ENCODE results near the gene FHIP2A.
A peak's percentile ranks its signal among the peaks of the same experiment; 100 is the strongest.
"Not testable (repeated sequence)": the region's sequence is repeated elsewhere in the genome, so short reads cannot be mapped to it uniquely, and the experiment has no call there.

Gene FHIP2A

DNA sequence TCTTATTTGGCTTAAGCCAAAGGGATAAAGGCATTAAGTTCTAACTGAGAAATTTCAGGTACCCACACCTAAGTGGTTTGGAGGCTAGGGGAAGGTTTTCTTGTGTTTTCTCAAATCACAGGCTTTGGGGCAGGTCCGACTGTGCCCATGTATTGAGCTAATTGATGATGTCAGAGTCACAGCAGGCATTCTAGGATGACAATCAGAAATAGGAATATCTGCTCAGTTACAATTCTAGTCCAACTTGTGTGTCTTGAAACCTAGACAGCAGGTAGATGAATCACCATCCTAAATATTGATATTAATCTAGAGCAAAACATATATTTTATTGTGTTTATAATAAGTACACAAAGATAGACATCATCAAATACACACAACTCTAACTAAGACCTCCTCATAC, 2.3 kb upstream of the FHIP2A start:
- no peak for DNase-seq (ENCODE audit: low spot score)

DNA sequence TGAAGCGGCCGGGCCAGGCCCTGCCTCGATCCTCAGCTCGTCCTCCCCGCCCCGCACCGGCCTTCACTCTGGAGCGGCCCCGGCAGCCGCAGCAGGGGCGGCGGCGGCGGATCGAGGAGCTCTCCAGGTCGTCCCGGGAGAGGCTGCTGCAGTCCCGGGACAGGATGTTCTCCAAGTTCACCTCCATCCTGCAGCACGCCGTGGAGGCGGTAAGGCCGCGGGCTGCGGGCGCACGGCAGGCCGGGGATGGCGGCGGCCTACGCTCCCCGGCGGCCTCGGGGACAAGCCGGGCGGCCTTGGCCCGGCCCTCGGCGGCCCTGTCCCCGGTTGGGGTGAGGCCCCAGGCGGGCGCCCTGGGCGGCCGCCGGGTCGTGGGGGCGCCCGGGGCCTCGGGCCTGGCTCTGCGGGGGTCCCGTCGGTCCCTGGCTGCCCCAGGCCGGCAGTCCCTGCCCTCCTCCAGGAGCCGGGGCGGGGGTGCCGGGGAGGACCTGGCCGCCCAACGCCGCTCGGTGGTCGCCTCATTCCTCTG, 399 bp downstream of the FHIP2A start:
- DNase-seq (ENCODE audit: low spot score), result peak; percentile 58

DNA sequence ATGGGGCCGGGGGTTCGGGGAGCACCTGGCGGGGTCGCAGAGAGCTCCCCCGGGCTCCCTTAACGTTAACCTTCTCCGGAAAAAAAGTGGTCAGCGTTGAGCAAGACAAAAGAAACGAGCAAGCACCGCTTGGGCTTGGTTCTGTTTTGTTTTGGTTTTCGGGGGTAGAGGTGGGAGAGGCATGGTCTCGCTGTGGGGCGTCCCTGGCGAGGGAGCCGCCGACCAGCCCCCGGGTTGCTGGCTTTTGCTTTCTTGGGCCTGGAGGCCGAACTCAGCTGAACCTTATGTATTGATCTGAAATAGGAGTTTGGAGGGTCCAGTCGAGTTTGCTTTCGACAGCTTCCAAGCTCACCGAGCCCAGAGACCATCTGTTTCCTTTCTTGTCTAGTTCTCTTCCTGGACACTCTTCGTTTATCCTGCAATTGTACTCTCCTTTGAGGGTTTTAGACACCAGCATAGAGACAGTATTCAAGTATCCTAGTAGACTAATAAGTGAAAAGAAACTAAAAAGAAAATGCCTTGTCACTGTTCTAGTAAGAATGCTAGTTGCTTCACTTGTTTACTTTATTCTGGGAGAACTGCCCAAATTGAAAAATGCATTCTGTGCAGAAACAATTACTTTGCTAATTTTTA, 980 bp downstream of the FHIP2A start:
- peak; percentile 26 for DNase-seq (ENCODE audit: low spot score)

DNA sequence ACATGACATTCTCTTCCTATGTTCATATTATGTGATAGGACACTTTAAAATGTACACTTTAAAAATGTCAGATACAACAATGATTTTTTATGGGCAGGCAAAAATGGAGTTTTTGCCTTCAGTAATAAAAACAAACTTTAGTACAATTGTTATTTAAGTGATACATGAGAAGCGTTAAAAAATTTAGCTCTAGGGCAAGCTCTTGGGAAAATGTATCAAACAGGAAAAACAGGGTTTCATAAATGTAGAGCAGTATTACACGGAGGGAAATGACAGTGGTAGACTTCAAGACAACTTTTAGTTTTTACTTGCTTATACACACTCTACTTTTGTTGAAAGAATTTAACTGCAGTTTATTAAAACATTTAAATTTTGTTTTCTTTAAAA, 1.5 kb downstream of the FHIP2A start:
- no peak for DNase-seq (ENCODE audit: low spot score)

DNA sequence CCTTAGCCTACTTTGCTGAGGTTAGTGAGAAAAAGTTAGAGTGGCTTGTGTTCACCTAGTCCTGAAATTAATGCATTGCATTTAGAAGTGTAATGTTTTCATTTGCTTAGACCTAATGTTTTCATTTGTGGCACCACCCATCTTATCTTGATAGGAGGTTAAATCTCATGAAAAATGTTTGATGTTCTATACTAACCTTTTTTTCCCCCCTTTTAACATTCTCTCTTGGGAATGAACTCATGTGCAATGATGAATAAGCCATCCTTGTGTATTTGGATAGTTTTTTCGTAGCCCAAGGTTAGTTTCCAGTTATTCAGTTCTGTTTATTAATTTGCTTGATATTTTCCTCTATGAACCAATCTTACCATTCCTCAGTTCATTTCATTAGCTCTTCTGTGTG, 2.8 kb downstream of the FHIP2A start:
- DNase-seq (ENCODE audit: low spot score), result no peak

DNA sequence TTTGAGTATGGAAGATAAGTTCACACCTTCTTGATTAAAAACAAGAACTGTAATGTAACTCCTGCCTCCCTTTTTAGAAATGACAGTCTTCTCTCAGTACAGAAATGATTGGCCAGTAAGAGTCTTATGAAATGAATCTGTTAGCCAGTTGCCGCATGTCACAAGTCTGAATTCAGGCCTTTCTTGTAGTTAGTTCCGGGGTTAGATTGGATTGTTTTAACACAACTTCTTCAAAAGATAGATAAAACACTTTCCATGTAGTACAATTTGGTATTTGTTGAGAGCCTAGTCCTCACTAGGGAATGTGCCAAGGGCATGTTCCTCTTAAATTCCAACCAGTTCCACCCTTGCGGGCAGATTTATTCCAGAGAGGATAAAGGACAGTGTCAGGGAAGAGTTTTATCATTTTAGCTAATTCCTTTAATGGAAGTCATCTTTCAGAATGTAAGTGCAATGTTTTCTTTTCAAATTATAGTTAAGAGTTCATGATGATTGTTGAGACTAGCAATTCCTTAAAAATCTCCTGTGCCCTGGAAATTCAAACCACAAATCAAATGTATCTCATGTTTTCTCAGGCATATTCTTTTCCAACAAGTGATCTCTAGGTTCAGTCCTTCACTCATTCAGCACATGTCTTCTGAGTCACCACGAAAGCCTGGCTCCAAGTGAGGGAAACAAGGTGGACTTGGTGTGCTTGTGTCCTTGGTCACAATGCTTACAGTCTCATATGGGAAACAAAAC, 4.1 kb downstream of the FHIP2A start:
- DNase-seq (ENCODE audit: low spot score), result no peak

DNA sequence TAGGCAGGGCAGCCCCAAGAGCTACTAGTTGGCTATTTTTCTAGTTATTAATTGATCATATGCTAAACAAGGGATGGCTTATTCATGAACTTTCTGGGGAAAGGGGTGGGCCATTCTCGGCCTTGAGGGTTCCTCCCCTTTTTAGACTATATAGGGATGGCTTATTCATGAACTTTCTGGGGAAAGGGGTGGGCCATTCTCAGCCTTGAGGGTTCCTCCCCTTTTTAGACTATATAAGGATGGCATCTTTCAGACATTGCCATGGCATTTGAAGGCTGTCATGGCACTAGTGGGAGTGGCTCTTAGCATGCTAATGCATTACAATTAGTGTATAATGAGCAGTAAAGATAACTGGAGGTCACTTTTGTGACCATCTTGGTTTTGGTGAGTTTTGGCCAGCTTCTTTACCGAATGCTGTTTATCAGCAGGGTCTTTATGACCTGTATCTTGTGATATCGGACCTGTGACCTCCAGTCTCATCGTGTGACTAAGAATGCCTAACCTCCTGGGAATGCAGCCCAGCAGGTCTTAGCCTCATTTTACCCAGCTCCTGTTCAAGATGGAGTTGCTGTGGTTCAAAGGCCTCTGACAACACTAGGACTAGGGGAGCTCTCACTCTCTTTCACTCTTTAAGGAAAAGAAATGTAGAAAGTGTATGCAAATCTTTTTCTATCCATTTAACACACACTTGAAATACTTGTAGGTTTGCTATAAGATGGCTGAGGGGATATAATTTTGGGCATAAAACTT, 7.8 kb downstream of the FHIP2A start:
- DNase-seq (ENCODE audit: low spot score), result no peak

DNA sequence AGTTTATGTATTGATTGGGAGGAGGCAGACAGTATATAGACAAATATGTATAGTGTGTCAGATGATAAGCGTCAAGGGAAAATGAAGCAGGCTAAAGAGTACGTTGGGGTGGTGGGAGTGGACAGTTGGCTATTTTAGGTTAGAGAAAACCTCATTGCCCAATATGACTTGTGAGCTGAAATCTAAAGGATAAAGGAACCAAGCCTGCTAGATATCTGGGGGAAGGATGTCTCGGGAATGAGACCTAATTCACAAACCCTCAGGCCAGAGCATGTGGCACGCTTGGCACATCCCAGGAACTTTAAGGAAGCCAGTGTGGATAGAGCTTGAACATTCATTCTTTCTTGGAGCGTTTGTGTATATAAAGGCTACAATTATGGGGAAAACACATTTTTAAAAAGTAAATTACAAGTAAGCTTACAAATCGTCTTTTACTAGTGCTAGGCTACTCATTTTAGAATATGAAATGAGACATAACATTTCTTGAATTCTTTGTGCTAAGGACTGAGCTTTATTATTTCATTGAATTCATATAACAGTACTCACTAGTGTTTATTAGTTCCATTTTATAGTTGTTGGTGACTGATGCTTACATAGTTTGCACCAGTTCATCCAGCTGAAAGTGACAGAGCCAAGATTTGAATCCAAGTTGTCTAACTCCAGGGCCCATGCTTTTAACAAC, 9.7 kb downstream of the FHIP2A start:
- DNase-seq (ENCODE audit: low spot score), result no peak

DNA sequence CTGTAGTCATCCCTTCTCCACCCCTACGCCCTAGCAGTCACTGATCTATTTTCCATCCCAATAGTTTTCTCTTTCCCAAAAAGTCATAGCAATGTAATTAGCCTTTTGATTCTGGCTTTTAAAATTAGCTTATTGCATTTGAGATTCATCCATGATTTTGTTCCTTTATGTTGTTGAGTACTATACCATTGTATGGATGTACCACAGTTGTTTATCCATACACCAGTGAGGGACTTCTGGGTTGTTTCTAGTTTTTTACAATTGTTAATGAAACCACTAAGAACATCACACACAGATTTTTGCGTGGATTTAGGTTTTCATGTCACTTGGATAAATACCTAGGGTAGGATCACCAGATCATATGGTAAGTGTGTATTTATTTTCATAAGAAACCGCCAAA, 16.1 kb downstream of the FHIP2A start:
- no peak for DNase-seq (ENCODE audit: low spot score)

DNA sequence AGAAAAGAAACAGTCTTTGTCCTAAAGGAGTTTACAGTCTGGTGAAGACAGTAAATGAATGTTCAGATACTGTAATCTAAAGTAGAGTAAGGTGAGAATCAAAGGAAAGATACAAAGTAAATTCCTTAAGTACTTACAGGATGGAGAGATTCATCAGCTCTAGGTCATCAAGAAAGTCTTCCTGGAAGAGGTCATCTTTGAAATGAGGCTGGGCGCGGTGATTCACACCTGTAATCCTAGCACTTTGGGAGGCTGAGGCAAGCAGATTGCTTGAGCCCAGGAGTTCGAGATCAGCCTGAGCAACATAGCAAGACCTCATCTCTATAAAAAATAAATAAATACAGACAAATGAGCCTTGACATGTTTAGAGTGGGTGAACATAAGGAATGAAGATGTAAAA, 18.3 kb downstream of the FHIP2A start:
- DNase-seq (ENCODE audit: low spot score), result no peak

DNA sequence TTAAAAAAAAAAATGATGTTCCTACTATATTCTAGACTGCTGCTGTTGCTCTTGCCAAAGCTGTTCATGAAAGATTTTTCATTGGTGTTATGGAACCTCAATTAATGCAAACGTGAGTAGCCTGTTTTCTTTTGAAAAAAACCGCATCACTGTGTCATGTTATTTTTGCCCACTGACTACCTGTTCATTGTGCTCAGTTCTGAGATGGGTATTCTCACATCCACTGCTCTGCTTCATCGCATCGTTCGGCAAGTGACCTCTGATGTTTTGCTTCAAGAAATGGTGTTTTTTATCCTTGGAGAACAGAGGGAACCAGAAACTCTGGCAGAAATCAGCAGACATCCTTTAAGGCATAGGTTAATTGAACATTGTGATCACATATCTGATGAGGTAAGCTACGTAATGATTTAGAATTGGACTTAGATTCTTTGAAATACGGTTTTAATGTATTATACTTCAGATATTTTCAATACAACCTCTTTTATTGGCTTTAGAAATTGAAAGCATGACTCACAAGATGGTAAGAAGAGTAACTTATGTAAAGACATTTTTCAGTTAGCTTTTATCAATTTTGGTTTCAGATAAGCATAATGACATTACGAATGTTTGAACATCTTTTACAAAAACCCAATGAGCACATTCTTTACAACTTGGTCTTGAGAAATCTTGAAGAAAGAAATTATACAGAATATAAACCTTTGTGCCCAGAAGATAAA, 24.6 kb downstream of the FHIP2A start:
- DNase-seq (ENCODE audit: low spot score), result no peak

DNA sequence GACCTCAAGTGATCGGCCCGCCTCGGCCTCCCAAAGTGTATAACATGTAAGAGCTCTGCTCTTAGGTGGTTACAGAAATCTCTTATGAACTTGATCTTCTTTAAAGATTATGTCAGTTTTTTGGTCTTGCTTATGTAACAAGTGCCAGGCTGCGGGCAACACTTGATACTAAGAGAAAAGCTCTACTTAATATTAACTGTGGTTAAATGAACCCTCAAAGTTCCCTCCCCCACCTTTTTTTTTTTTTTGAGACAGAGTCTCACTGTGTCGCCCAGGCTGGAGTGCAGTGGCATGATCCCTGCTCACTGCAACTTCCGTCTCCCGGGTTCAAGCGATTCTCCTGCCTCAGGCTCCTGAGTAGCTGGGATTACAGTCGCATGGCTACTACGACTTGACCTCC, 25.9 kb downstream of the FHIP2A start:
- DNase-seq (ENCODE audit: low spot score), result not testable (repeated sequence)

DNA sequence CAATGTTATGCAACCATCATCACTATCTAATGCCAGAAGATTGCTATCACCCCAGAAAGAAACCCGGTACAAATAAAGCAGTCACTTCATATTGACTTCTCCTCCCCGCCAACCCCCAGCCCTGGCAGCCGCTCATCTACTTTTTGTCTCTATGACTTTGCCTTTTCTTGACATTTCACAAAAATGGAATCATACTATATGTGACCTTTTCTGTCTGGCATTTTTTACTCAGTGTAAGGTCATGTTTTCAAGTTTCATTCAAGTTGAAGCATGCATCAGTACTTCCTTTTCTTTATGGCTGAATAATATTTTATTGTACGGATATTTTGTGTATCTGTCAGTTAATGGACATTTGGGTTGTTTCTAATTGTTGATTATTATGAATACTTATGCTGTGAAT, 28.1 kb downstream of the FHIP2A start:
- DNase-seq (ENCODE audit: low spot score), result no peak

DNA sequence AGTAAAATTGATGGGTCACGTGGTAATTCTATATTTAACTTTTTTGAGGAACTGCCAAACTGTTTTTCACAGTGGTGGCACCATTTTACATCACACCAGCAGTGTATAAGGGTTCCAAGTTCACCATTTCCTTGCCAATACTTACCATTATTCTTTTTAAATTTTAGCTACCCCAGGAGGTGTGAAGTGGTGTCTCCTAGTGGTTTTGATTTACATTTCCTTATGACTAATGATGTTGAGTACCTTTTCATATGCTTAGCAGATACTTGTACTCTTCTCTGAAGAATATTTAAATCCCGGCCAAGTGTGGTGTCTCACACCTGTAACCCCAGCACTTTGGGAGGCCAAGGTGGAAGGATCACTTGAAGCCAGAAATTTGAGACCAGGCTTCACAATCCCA, 28.5 kb downstream of the FHIP2A start:
- DNase-seq (ENCODE audit: low spot score), result no peak

DNA sequence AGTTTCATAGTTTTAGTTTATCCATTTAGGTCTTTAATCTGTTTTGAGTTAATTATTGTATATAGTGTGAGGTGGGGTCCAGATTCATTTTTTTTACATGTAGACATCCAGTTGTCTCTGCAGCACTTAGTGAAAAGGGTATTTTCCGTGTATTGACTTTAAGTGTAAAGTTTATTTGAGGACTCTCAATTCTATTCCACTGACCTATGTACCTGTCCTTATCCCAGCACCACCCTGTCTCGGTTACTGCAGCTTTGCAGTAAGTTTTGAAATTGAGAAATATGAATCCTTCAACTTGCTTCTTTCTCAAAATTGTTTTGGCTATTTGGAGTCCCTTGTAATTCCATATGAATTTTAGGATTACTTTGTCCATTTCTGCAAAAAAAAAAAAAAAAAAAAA, 29.8 kb downstream of the FHIP2A start:
- DNase-seq (ENCODE audit: low spot score), result no peak

DNA sequence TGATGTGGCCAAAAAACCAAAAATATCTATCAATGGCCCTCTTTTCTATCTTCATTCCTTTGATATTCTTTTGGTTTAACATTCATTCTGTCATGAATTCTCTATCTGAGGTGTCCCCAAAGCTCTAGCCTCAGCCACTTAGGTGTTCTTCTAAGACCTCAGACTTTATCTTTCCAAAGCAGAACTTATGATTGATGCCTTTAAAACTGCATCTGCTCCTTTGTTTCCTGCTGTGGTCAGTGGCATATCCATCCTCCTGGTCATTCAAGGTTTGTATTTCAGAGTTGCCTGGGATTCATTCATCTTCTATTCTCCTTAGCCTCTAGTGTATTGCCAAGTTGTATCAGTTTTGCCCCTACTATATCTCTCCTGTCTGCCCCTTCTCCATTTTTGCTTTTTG, 30.6 kb downstream of the FHIP2A start:
- no peak for DNase-seq (ENCODE audit: low spot score)

DNA sequence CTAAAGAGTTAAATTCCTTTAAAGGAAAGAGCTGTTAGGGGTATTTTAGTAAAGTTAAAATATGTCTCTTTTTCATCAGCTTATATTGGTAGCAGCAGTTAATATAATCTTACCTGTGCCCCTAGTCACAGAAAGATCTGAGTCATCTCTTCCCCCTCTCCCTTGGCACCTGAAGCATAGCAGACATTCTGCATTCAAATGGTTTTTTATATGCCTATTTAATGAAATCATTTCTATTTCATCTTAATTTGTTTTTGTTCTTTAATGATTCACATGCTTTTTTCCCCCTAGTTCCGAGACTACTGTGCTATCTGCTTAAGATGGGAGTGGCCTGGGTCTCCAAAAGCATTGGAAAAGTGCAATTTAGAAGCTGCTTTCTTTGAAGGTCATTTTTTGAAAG, 33.3 kb downstream of the FHIP2A start:
- no peak for DNase-seq (ENCODE audit: low spot score)

DNA sequence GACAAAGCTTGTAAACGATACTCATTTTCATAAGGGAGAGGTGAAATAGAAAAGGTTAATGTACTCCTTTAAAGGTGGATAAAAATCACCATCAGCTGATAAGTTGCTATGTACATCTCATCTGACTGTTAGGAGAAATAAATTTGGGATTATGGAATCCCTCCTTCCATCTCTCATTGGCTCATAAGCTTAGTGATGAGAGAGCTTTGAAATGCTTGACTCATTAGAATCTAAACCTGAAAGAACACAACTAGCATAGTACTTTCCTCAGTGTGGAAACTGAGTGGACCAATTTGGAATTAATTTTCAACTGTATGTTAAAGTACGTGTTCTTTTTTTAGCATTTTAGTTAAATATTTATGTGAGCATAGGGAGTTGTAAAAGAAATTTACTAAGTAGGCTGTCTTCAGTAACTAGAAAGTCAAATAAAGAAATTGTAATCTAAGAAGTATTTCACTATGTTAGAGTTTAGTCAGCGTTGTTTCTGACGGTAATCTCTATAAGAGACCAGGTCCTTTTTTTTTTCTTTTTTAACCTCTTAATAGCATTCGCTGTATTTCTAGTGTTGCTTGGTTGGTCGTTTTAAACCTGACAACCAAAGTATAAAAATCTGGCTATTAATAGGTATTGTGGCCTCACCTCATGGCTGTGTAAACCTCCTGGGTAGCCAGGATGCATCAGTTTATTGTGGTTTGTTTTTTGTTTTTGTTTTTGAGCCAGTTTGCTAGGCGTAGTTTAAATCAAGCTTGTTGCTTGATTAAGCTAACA, 34.4 kb downstream of the FHIP2A start:
- no peak for DNase-seq (ENCODE audit: low spot score)

DNA sequence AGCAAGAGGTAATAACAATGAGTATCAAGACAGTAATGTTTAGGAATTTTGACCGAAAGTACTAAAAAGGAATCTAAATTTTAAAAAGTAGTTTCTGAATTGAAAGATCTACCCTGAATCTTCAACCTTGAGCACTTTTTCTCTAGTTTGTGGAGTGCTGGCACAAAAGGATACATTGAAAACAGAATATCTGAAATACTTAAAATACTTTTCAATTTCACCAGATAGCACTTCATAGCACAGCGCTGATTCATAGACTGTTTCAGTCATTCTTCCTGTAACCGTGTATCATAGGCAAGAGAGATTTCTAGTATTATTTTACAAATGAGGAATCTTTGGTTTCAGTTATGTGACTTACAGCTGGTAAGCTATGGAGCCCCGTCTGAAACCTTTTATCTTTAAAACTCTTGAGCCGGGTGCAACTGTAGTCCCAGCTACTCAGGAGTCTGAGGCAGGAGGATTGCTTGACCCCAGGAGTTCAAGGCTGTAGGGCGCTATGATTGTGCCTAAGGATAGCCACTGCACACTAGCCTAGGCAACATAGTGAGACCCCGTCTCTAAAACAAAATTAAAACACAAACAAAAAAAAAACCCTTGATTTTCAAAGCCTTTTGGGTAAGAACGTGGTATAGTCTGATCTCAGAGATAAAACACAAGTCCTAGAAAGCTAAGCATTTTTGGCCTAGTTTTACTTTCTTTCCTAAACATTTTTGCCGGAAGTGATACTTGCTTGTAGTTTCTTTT, 35.1 kb downstream of the FHIP2A start:
- DNase-seq (ENCODE audit: low spot score), result no peak

DNA sequence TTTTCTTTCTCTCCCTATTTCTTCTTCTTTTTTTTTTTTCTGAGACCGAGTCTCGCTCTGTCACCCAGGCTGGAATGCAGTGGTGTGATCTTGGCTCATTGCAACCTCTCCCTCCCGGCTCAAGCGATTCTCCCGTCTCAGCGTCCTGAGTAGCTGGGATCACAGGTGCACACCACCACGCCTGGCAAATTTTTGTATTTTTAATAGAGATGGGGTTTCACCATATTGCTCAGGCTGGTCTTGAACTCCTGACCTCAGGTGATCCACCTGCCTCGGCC, 35.6 kb downstream of the FHIP2A start:
- not testable (repeated sequence) for DNase-seq (ENCODE audit: low spot score)
